ENCODE results near the gene MYT1. TPM values are rescaled to one million over a fixed set of nuclear protein-coding genes. Genes with fewer than 3 reads are reported as not detected.
A peak's percentile ranks its signal among the peaks of the same experiment; 100 is the strongest.

Gene MYT1
- total and polyA plus RNA-seq, 4 donors = under 0.01 to 6.5 (median 0.08) TPM

DNA sequence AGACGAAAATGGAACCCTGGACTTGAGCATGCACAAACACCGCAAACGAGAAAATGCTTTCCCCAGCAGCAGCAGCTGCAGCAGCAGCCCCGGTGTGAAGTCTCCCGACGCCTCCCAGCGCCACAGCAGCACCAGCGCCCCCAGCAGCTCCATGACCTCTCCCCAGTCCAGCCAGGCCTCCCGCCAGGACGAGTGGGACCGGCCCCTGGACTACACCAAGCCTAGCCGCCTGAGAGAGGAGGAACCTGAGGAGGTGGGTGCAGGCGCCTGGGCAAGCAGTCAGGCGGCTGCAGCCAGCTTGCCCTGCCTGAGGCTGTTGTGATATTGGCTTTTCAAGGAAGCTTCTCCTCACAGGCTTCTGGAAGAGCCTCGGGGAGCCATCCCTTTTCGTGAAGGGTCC lies 55.5 kb downstream of the MYT1 start:
- Histone ChIP-seq H3K9ac (ENCODE audit: low read depth in 1 of 2, low read length in 2 of 2) (no peak overlapping the region), H3K4me3 (ENCODE audit: low read depth in 1 of 3, low read length in 3 of 3) (no peak overlapping the region), H3K27me3 (ENCODE audit: control insufficient read depth in 4 of 4, insufficient read depth in 4 of 4, low read length in 3 of 4) (no peaks in the 10 kb centered on the region), H3K9me3 (ENCODE audit: control insufficient read depth in 4 of 4, low read length in 3 of 4) (no peaks in the 10 kb centered on the region), H3K4me1 (ENCODE audit: control insufficient read depth in 4 of 4, insufficient read depth in 4 of 4, low read length in 3 of 4) (peaks cover 1 to 29% (median 17%) of the 10 kb centered on the region in 4 donors), H3K36me3 (ENCODE audit: control insufficient read depth in 4 of 4, insufficient read depth in 3 of 4, low read depth in 1 of 4, low read length in 3 of 4) (no peaks in the 10 kb centered on the region), H3K27ac (ENCODE audit: low read depth in 1 of 2, low read length in 2 of 2) (no peak overlapping the region)
- DNase-seq (ENCODE audit: low spot score) = no peak
- 90% methylated on average over 16 of the region's 16 CpGs for WGBS
- TF ChIP-seq FOXA1 (IDR thresholded peaks at IDR 0.05) = no peak
- no peak for TF ChIP-seq GABPA (IDR thresholded peaks at IDR 0.05 in 1 of 2, conservative IDR thresholded peaks at IDR 0.05 in 1 of 2)
- TF ChIP-seq MAX (IDR thresholded peaks at IDR 0.05) = no peak
- TF ChIP-seq NR2F2 (IDR thresholded peaks at IDR 0.05) = no peak
- TF ChIP-seq FOXA2 (IDR thresholded peaks at IDR 0.05) = no peak
- TF ChIP-seq TAF1 (conservative IDR thresholded peaks at IDR 0.05) = no peak
- TF ChIP-seq EGR1 (IDR thresholded peaks at IDR 0.05; ENCODE audit: low read depth in 2 of 2) = no peak
- no peak for TF ChIP-seq CTCF (IDR thresholded peaks at IDR 0.05; ENCODE audit: low read depth, low read length, missing input control)
- no peak for TF ChIP-seq REST (IDR thresholded peaks at IDR 0.05)

- DNase-seq (ENCODE audit: low spot score) = no peak
- Histone ChIP-seq H3K9me3 (ENCODE audit: control insufficient read depth in 4 of 4, low read length in 3 of 4) (no peaks in the 10 kb centered on the region), H3K36me3 (ENCODE audit: control insufficient read depth in 4 of 4, insufficient read depth in 3 of 4, low read depth in 1 of 4, low read length in 3 of 4) (no peaks in the 10 kb centered on the region), H3K4me1 (ENCODE audit: control insufficient read depth in 4 of 4, insufficient read depth in 4 of 4, low read length in 3 of 4) (peaks cover 1 to 29% (median 17%) of the 10 kb centered on the region in 4 donors), H3K27me3 (ENCODE audit: control insufficient read depth in 4 of 4, insufficient read depth in 4 of 4, low read length in 3 of 4) (no peaks in the 10 kb centered on the region), H3K4me3 (ENCODE audit: low read depth in 1 of 3, low read length in 3 of 3) (no peak overlapping the region), H3K9ac (ENCODE audit: low read depth in 1 of 2, low read length in 2 of 2) (no peak overlapping the region), H3K27ac (ENCODE audit: low read depth in 1 of 2, low read length in 2 of 2) (no peak overlapping the region)
- TF ChIP-seq RAD21 (IDR thresholded peaks at IDR 0.05) = no peak
- peak in 1 of 2 donors; percentile 20 for TF ChIP-seq RXRA (IDR thresholded peaks at IDR 0.05)
- TF ChIP-seq JUND (IDR thresholded peaks at IDR 0.05) = no peak
- no peak for TF ChIP-seq FOXA1 (IDR thresholded peaks at IDR 0.05)
- TF ChIP-seq HNF4A (conservative IDR thresholded peaks at IDR 0.05) = peak; percentile 73 to 81
- peak; percentile 0 for TF ChIP-seq CTCF (IDR thresholded peaks at IDR 0.05; ENCODE audit: low read depth, low read length, missing input control)
- TF ChIP-seq, protein P1, sequence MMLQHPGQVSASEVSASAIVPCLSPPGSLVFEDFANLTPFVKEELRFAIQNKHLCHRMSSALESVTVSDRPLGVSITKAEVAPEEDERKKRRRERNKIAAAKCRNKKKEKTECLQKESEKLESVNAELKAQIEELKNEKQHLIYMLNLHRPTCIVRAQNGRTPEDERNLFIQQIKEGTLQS (IDR thresholded peaks at IDR 0.05) = no peak
- no peak for TF ChIP-seq TAF1 (conservative IDR thresholded peaks at IDR 0.05)
- no peak for TF ChIP-seq EGR1 (IDR thresholded peaks at IDR 0.05; ENCODE audit: low read depth in 2 of 2)
- no peak for TF ChIP-seq SP1 (IDR thresholded peaks at IDR 0.05)
- TF ChIP-seq YY1 (IDR thresholded peaks at IDR 0.05) = no peak
- no peak for TF ChIP-seq NR2F2 (IDR thresholded peaks at IDR 0.05)
- TF ChIP-seq MAX (IDR thresholded peaks at IDR 0.05) = no peak
- TF ChIP-seq, protein P2, sequence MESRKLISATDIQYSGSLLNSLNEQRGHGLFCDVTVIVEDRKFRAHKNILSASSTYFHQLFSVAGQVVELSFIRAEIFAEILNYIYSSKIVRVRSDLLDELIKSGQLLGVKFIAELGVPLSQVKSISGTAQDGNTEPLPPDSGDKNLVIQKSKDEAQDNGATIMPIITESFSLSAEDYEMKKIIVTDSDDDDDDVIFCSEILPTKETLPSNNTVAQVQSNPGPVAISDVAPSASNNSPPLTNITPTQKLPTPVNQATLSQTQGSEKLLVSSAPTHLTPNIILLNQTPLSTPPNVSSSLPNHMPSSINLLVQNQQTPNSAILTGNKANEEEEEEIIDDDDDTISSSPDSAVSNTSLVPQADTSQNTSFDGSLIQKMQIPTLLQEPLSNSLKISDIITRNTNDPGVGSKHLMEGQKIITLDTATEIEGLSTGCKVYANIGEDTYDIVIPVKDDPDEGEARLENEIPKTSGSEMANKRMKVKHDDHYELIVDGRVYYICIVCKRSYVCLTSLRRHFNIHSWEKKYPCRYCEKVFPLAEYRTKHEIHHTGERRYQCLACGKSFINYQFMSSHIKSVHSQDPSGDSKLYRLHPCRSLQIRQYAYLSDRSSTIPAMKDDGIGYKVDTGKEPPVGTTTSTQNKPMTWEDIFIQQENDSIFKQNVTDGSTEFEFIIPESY (IDR thresholded peaks at IDR 0.05) = no peak
- 53% methylated on average over 8 of the region's 8 CpGs for WGBS
Measured at GRCh38 chr20:64220420-64220819, 56.2 kb downstream of the MYT1 start.
